HCT116 (cell line): ENCODE results near the gene SLC44A4. TPM values are rescaled to one million over a fixed set of nuclear protein-coding genes. Genes with fewer than 3 reads are reported as not detected.

ENCODE experiments used
- ATAC-seq: fragments of 200-7000 bp; cut with Tn5 transposase; 2 replicates; pipeline ENCODE4 v1.9.1; 2020; ENCODE audit warnings: mild to moderate bottlenecking, moderate library complexity
- BruUV-seq: library from RNA; stranded (reverse); fragments of 400-500 nt; replicated peaks from 2 replicates; lab custom pipeline; 2021; lab: Mats Ljungman, UMichigan
- CTCF ChIA-PET: fragments of 300-600 bp; sonication (Branson Sonifier 250); formaldehyde crosslinking; loops from one replicate; lab custom pipeline; 2021; ENCODE audit warnings: antibody characterized with exemption; lab: Charles Lee
- POLR2A ChIA-PET: fragments of 300-600, 350-600 bp; sonication (Branson Sonifier 250); formaldehyde crosslinking; loops from one replicate; lab custom pipeline; 2021; ENCODE audit warnings: antibody characterized with exemption; lab: Charles Lee
- RAD21 ChIA-PET, 2 experiments: fragments of 300-600 bp; sonication (Branson Sonifier 250); formaldehyde crosslinking; loops; one replicate each; lab custom pipeline; 2023; ENCODE audit warnings: low total read pairs in 2 of 2; ENCODE audit not compliant: uncharacterized antibody in 2 of 2, unreplicated experiment in 2 of 2, low non-redundant PET in 1 of 2; lab: Charles Lee
- DNase-seq: peaks from one replicate; pipeline ENCODE4 v3.0.0-alpha.2; 2010; ENCODE audit warnings: low read depth, low spot score
- H2AFZ ChIP-seq: fragments of 200-600 bp; shearing (Covaris generic), sonication (generic); 2 replicates; pipeline ENCODE4 v1.6.1; 2017; ENCODE audit warnings: low read depth, mixed run types, mixed read lengths, antibody characterized with exemption, low read length; ENCODE audit not compliant: poor library complexity, severe bottlenecking
- H3K27ac ChIP-seq: 2 replicates; pipeline ENCODE4 v1.5.1; 2012; ENCODE audit warnings: low read depth, low read length
- H3K27me3 ChIP-seq: fragments of 200-600 bp; sonication (generic); 2 replicates; pipeline ENCODE4 v1.6.1; 2016; ENCODE audit warnings: mixed run types, low read length, mixed read lengths; ENCODE audit not compliant: insufficient read depth
- H3K36me3 ChIP-seq, 2 experiments: fragments of 200-500 bp in 1 of 2; fragments of 200-600 bp in 1 of 2; sonication (Bioruptor generic) in 1 of 2; sonication (generic) in 1 of 2; 2 replicates each; pipeline versions ENCODE4 v1.5.1 to v1.6.1; 2014 to 2016; ENCODE audit warnings: low read length in 2 of 2, inconsistent platforms in 1 of 2, mixed read lengths in 1 of 2, mixed run types in 1 of 2; ENCODE audit not compliant: insufficient read depth in 2 of 2, control insufficient read depth in 1 of 2
- H3K4me1 ChIP-seq, 2 experiments: fragments of 200-600 bp in 1 of 2; sonication (generic) in 1 of 2; 2 replicates each; pipeline versions ENCODE4 v1.5.1 to v1.6.1; 2012 to 2017; ENCODE audit warnings: low read length in 2 of 2, inconsistent platforms in 1 of 2, mild to moderate bottlenecking in 1 of 2, mixed read lengths in 1 of 2, mixed run types in 1 of 2, moderate library complexity in 1 of 2; ENCODE audit not compliant: insufficient read depth in 2 of 2, control insufficient read depth in 1 of 2
- H3K4me2 ChIP-seq: fragments of 200-600 bp; sonication (generic); 2 replicates; pipeline ENCODE4 v1.6.1; 2017; ENCODE audit warnings: mixed run types, low read length, mixed read lengths
- H3K4me3 ChIP-seq, 2 experiments: fragments of 200-600 bp in 1 of 2; sonication (generic) in 1 of 2; replicated peaks in 1 of 2; 2 replicates each; pipeline ENCODE4 v1.5.1; 2011 to 2016; ENCODE audit warnings: low read length in 2 of 2, control low read depth in 1 of 2, low read depth in 1 of 2, mild to moderate bottlenecking in 1 of 2, mixed read lengths in 1 of 2, mixed run types in 1 of 2
- H3K79me2 ChIP-seq: fragments of 200-600 bp; sonication (generic); 2 replicates; pipeline ENCODE4 v1.6.1; 2017; ENCODE audit warnings: mild to moderate bottlenecking, mixed run types, low read length, moderate library complexity, mixed read lengths; ENCODE audit not compliant: insufficient read depth
- H3K9ac ChIP-seq: fragments of 200-600 bp; sonication (generic); 2 replicates; pipeline ENCODE4 v1.6.1; 2016; ENCODE audit warnings: low read length, mixed read lengths
- H3K9me2 ChIP-seq: fragments of 200-600 bp; sonication (generic), shearing (Covaris generic); 2 replicates; pipeline ENCODE4 v1.6.1; 2017; ENCODE audit warnings: mixed run types, mild to moderate bottlenecking, moderate library complexity; ENCODE audit not compliant: insufficient read depth
- H3K9me3 ChIP-seq, 2 experiments: fragments of 200-500 bp in 1 of 2; fragments of 200-600 bp in 1 of 2; sonication (Bioruptor generic) in 1 of 2; sonication (generic) in 1 of 2; 2 replicates each; pipeline ENCODE4 v1.6.1; 2014 to 2017; ENCODE audit warnings: low read length in 2 of 2, mixed read lengths in 2 of 2, inconsistent platforms in 1 of 2, low read depth in 1 of 2, mild to moderate bottlenecking in 1 of 2, mixed run types in 1 of 2, moderate library complexity in 1 of 2; ENCODE audit not compliant: control insufficient read depth in 1 of 2, insufficient read depth in 1 of 2
- H4K20me1 ChIP-seq: fragments of 200-600 bp; sonication (generic), shearing (Covaris generic); 2 replicates; pipeline ENCODE4 v1.6.1; 2017; ENCODE audit warnings: mixed run types, mild to moderate bottlenecking, moderate library complexity; ENCODE audit not compliant: insufficient read depth
- CBX3 ChIP-seq: IDR thresholded peaks from 2 replicates; pipeline ENCODE4 v1.6.1; 2012; ENCODE audit warnings: low read depth
- CEBPB ChIP-seq: IDR thresholded peaks from 2 replicates; pipeline ENCODE4 v1.6.1; 2012; ENCODE audit warnings: low read depth
- EZH2 ChIP-seq: fragments of 200-600 bp; sonication (generic); IDR thresholded peaks from 2 replicates; pipeline ENCODE4 v1.6.1; 2017; ENCODE audit warnings: antibody characterized with exemption, mixed run types
- JUND ChIP-seq: IDR thresholded peaks from 2 replicates; pipeline ENCODE4 v1.6.1; 2012
- POLR2A ChIP-seq: IDR thresholded peaks from 2 replicates; pipeline ENCODE4 v1.7.0; 2011; ENCODE audit warnings: borderline replicate concordance; ENCODE audit not compliant: insufficient read depth, insufficient read length; ENCODE audit errors: extremely low read depth
- POLR2AphosphoS5 ChIP-seq: IDR thresholded peaks from 2 replicates; pipeline ENCODE4 v1.6.1; 2011; ENCODE audit warnings: mild to moderate bottlenecking, low read depth, low read length, moderate library complexity
- RAD21 ChIP-seq: IDR thresholded peaks from 2 replicates; pipeline ENCODE4 v1.6.1; 2012; ENCODE audit warnings: low read depth, mild to moderate bottlenecking
- SIN3A ChIP-seq: IDR thresholded peaks from 2 replicates; pipeline ENCODE4 v1.6.1; 2012; ENCODE audit warnings: low read depth
- SP1 ChIP-seq: IDR thresholded peaks from 2 replicates; pipeline ENCODE4 v1.6.1; 2012; ENCODE audit warnings: low read depth
- TCF7L2 ChIP-seq: IDR thresholded peaks from 2 replicates; pipeline ENCODE4 v1.7.0; 2011; ENCODE audit warnings: borderline replicate concordance, inconsistent platforms; ENCODE audit not compliant: insufficient read depth, insufficient read length; ENCODE audit errors: extremely low read depth
- YY1 ChIP-seq: IDR thresholded peaks from 2 replicates; pipeline ENCODE4 v1.6.1; 2011; ENCODE audit warnings: low read length, low read depth, moderate library complexity, mild to moderate bottlenecking; ENCODE audit not compliant: insufficient replicate concordance; ENCODE audit errors: extremely low read depth
- intact Hi-C: fragments of 100-400 bp; cut with micrococcal nuclease; formaldehyde crosslinking; loops from 2 replicates; pipeline ENCODE4 v1.10.0; 2022
- total RNA-seq: library from RNA; stranded (reverse); gene quantifications from one replicate; pipeline ENCODE4 v1.2.1, GENCODE V29; 2021; ENCODE audit not compliant: unreplicated experiment
- TF ChIP-seq, protein P1 (sequence below): IDR thresholded peaks from 2 replicates; pipeline ENCODE4 v1.6.1; 2012
- TF ChIP-seq, protein P2 (sequence below): IDR thresholded peaks from 2 replicates; pipeline ENCODE4 v1.6.1; 2012
- TF ChIP-seq, protein P3 (sequence below): IDR thresholded peaks from 2 replicates; pipeline ENCODE4 v1.6.1; 2011; ENCODE audit warnings: mild to moderate bottlenecking, low read length, moderate library complexity; ENCODE audit not compliant: insufficient replicate concordance; ENCODE audit errors: extremely low read depth

SLC44A4 gene
- total RNA-seq, 1 experiment from 2014 or later: 0.74 TPM

- TF ChIP-seq CEBPB: no peak
- TF ChIP-seq POLR2AphosphoS5: no peak
- TF ChIP-seq SP1: no peak
- no peak for TF ChIP-seq RAD21
- TF ChIP-seq, protein P1, sequence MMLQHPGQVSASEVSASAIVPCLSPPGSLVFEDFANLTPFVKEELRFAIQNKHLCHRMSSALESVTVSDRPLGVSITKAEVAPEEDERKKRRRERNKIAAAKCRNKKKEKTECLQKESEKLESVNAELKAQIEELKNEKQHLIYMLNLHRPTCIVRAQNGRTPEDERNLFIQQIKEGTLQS: no peak
- no peak for TF ChIP-seq POLR2A
- no peak for TF ChIP-seq EZH2
- no peak for TF ChIP-seq SIN3A
- TF ChIP-seq YY1: no peak
- no peak for TF ChIP-seq CBX3
- TF ChIP-seq, protein P2, sequence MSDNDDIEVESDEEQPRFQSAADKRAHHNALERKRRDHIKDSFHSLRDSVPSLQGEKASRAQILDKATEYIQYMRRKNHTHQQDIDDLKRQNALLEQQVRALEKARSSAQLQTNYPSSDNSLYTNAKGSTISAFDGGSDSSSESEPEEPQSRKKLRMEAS: no peak
- TF ChIP-seq, protein P3, sequence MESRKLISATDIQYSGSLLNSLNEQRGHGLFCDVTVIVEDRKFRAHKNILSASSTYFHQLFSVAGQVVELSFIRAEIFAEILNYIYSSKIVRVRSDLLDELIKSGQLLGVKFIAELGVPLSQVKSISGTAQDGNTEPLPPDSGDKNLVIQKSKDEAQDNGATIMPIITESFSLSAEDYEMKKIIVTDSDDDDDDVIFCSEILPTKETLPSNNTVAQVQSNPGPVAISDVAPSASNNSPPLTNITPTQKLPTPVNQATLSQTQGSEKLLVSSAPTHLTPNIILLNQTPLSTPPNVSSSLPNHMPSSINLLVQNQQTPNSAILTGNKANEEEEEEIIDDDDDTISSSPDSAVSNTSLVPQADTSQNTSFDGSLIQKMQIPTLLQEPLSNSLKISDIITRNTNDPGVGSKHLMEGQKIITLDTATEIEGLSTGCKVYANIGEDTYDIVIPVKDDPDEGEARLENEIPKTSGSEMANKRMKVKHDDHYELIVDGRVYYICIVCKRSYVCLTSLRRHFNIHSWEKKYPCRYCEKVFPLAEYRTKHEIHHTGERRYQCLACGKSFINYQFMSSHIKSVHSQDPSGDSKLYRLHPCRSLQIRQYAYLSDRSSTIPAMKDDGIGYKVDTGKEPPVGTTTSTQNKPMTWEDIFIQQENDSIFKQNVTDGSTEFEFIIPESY: no peak
- TF ChIP-seq TCF7L2: no peak
- TF ChIP-seq JUND: no peak
- H3K4me3 ChIP-seq: no peak overlapping the region
- no peaks in the 10 kb centered on the region for H3K36me3 ChIP-seq
- DNase-seq: no peak
- H3K27me3 ChIP-seq: no peaks in the 10 kb centered on the region
- no peak overlapping the region for H3K9ac ChIP-seq
- ChIA-PET RAD21 (no interaction called here), POLR2A (no interaction called here), CTCF (no interaction called here)
- no peak overlapping the region for H2AFZ ChIP-seq
- ATAC-seq: no peak
- no peaks in the 10 kb centered on the region for H3K79me2 ChIP-seq
- H3K4me2 ChIP-seq: no peak overlapping the region
- intact Hi-C loops: no loop called here
- no peaks in the 10 kb centered on the region for H3K9me2 ChIP-seq
- no peaks in the 10 kb centered on the region for H3K9me3 ChIP-seq
- H4K20me1 ChIP-seq: no peaks in the 10 kb centered on the region
- peaks cover 29 to 54% of the 10 kb centered on the region in 2 experiments for H3K4me1 ChIP-seq
- H3K27ac ChIP-seq: no peak overlapping the region
- BruUV-seq: no TSS peak
These were observed 26.2 kb upstream of the SLC44A4 start for GRCh38 chr6:31905041-31905440.
